GM19328 (cell line): Measurements from ENCODE around the gene FXYD6.

Source experiments
- ATAC-seq: cut with Tn5 transposase; IDR thresholded peaks from one replicate; pipeline ENCODE4 v1.9.1; 2021; ENCODE audit warnings: mild to moderate bottlenecking, moderate library complexity; ENCODE audit not compliant: unreplicated experiment

FXYD6 gene

GRCh38 chr11:117832511-117832910 is 43.9 kb downstream of the FXYD6 start:
- no peak for ATAC-seq

- no peak for ATAC-seq
Observed at GRCh38 chr11:117831661-117832415, 44.6 kb downstream of the FXYD6 start.

GRCh38 chr11:117830674-117831351 is 45.6 kb downstream of the FXYD6 start:
- no peak for ATAC-seq

- ATAC-seq, result no peak
Observed at GRCh38 chr11:117830072-117830471, 46.4 kb downstream of the FXYD6 start.

DNA sequence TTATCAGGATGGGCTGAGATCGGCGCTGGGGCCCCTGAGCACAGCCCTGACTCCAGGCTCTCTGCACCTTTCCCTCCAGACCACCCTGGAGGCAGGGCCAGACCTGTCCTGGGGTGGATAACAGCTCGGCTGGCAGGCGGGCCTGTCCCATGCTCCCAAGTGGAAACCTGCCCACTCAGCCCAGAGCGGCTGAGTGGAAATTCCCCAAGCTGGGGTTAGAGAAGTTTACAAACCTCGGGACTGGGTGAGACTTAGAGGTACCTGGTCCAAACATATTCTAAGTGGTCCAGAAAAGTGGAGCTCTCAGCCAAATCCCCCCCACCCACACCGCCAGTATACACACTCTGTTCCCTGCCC is 47.1 kb downstream of the FXYD6 start:
- ATAC-seq, result no peak

DNA sequence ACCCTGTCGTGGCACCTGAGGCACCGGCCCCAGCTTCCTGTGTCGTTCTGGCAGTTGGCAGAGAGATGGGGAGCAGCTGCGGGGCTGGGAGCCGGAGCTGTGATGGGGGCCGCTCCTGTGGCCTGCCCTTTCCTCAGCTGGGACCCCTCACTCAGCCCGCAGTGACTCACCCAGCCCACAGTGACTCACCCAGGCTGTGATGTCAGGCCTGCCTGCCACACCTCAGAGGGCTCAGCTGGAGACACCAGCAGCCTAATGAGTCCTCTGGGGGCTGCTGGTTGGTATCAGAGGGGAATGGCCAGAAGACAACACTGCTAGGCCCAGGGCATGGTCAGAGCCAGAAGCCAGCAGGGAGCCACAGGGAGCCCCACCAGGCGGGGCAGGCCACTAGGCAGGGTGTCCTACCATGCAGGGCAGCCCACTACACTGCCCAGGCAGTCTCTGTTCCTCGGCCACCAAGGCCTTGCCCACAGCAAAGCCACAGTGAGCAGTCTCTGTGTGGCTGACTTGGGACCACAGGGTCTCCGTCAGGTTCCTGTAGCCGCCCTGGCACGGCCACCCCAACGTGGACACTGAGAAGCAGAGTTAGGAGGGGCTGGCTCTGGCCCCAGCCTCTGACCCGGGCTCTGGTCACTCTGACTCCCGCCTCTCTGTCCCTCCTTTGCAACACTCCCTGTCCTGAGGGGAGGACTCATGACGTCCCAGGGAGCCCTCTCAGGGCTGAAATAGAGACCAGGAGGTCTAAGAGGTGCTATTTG is 47.7 kb downstream of the FXYD6 start:
- ATAC-seq, result no peak

GRCh38 chr11:117827521-117828511 is 48.6 kb downstream of the FXYD6 start:
- no peak for ATAC-seq

DNA sequence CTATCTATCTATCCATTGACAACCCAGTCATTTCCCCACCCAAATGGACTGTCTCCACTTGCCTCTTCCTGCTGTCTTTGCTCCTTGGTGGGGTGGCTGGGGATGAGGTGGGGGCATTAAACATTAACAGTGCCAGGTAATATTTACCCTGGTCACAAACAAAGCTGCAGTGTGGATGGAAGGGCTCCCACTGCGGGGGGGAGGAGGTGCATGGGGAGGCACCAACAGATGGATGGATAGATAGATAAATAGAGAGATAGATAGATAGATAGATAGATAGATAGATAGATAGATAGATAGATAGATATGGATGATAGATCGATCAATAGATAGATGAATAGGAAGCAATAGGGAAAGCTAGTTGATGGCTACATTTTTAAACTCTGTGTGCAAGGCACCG is 49.6 kb downstream of the FXYD6 start:
- ATAC-seq, result no peak

DNA sequence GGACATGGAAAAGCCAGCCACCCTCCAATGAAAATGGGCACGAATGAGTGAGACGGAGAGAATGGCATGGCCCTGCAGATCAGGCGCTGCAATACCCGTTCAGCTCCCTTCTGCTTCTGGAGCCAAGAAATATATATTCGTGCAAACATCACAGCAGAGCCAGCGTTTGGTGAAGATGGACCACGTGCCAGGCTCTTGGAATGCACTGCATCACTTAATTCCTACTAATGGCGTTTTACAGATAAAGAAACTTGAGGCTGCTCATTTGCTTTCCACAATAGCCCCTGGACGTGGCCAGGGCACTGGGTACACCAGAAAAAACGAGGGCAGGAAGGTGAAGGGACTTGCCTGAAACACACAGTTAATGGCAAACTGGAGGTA is 50.3 kb downstream of the FXYD6 start:
- ATAC-seq, result no peak

- no peak for ATAC-seq
Observed at GRCh38 chr11:117825538-117826189, 50.8 kb downstream of the FXYD6 start.

DNA sequence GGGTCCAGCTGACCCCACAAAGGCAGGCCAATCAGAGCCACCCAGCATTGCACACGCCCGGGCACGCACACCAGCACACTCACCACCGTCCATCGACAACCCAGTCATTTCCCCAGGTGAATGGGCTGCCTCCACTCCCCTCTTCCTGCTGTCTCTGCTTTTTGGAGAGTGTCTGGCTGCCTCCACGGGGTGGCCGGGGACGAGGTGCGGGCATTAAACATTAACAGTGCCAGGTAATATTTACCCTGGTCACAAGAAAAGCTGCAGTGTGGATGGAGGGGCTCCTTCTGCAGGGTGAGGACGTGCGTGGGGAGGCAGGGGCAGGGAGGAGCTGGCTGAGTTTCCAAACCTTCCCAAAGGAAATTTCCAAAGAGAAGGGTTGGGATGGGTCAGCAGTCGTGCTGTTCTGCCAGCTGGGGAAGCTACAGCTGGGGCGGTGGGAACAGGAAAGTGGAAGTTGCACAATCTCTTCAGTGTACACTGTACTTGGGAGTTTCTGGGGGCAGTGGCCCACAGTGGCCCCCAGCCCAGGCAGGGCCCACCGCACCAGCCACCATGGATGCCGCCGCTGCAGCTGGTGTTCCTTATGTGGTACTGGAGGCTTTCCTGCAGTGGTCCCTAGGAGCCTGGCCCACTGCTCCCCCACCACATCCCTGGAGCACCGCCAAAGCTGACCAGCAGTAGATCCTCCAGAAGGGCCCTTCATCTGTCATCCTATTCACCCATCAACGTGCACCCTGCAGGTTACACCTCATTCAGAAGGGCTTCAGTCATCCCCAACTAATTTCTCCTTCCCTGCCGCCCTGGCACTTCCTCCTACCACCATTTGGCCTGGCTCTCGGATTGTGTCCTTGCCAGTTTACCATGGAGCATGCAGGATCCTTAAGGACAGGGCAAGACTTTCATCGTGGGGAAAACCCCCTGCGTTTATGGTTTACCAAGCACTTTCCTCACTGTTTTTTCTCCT is 51.6 kb downstream of the FXYD6 start, which contains the start of gene FXYD2:
TSS of gene FXYD2 (minus strand) at position 174 of the 967 bp plus-strand sequence. CDS start at position 108, 66 bp downstream.
- ATAC-seq, result no peak

DNA sequence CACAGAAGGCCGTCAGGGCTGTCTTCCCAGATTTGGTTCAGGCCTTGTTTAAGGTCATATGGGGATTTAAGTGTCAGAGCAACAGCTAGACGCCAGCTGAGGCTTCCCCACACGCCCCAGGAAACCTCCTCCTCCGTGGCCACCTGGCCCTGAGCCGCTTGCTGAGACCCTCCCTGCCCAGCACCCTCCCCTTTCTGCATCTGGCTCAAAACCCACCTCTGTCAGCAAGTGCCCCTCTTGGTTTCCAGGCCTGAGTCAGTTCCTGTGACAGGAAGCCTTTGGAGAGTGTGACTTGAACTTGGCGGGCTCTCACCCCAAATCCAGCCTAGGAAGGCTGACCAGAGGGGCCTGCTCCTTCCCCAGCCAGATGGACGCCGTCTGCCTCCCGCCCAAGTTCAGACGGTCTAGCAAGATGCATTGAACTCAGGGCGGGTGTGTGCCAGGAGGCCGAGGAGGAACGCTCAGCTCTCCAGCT is 52.5 kb downstream of the FXYD6 start:
- ATAC-seq, result no peak

DNA sequence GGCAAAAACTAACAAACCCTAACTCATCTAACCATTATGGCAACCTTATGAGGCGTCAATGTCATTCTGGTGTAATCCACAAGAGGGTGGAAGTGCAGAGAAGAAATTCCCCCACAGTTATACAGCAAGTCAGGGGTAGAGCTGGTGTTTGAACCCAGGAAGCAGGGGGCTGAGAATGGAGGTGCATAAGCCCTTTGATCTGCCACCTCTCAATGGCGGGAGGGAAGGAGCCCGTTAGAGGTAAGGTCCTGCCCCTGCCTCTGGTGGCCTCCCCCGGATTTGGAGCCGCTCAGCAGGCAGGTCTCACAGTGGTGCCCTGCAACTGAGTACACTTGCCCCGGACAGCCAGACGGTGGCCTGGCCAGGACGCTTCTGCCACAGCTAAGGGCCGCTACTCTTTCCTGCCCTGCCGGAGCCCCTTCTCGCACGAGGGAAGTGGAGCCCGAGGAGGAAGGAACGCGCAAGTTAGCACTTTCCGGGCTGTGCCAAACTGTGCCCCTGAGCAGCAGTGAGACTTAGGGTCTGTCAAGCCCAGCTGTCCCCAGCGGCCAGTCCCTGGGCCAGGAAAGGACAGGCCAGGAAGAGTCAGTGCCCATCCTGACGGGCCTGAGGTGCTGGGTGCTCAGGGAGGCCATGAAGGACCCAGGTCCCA is 53.0 kb downstream of the FXYD6 start:
- no peak for ATAC-seq

DNA sequence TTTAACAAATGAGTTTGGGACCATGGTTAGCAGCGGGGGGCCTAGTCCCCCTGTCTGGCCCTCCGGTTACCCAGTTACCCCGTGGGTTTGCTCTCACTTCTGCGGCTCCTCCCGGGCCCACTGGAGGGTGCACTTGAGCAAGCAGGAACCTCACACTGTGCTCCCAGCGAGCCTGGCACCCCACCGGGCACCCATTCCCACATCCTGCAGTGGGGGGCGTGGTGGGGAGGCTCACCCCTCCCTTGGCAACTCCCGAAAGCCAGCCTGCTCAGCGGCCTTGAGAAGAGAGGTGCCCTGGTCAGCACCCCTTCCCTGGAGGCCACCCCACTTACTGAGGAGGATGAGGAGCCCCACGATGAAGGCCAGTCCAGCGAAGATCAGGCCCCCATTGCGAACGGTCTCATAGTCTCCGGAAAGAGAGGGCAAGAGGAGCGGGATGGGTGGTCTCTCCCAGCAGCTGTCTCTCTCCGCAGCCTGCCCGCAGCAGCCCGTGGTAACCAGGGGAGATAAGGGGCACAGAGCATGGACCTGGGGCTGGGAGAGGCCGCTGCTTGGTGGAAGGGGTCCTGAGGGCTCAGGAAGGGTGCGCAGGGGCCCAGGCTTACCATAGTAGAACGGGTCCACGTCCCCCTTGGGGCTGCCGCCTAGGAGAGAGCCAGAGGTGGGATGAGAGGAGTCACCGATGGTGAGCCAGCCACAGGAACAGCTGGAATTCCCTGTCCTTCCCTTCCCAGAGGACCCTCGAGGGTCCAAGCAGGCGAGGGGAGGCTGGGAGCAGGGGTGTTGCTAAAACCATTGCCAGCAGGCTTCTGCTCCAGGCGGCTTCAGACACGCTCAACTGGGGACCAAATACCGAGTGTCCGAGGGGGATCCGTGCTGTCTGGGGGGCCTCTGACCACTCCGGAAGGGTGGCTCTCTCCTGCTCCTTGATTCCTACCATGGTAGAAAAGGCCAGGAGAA is 54.1 kb downstream of the FXYD6 start:
- ATAC-seq, result no peak

DNA sequence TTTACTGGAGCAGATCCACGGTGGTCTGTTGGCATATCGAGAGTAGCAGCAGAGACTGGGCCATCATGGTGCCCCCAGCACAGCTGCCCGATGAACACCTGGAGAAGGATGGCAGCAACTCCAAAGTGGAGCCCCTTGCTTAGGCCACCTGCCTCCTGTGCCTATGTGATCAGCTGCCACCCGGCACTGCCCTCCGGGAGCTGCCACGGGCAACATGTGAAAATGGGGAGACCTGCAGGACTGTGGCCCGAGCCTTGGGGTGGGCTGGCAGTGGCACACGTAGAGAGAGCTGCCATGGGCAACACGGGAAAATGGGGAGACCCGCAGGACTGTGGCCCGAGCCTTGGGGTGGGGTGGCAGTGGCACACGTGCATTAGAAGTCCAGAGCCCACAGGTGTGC is 55.0 kb downstream of the FXYD6 start:
- ATAC-seq, result no peak

- no peak for ATAC-seq
Observed at GRCh38 chr11:117820516-117820915, 55.9 kb downstream of the FXYD6 start.

GRCh38 chr11:117820071-117820470 is 56.4 kb downstream of the FXYD6 start:
- no peak for ATAC-seq
